GM19438 (cell line): ENCODE results near the gene SNRPD3.

Experiments
- ATAC-seq: cut with Tn5 transposase; IDR thresholded peaks from one replicate; pipeline ENCODE4 v1.9.1; 2021; ENCODE audit warnings: low read depth; ENCODE audit not compliant: unreplicated experiment

SNRPD3 gene

DNA sequence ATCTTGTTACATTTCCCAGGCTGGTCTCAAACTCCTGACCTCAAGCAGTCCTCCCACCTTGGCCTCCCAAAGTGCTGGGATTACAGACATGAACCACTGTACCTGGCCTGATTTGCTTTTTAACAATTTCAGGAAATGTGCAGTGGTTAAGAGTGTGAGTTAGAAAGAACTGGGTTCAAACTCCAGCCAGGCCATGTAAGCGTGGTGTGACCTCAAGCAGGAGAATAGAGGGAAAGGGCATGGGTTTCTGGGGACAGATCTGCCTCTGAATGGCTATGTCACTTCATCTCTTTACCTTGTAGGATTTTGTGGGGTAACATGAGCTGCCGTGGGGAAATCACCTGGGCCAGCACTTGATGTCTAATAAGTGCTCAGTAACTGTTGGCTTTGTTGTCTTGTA, 9.3 kb downstream of the SNRPD3 start:
- ATAC-seq: no peak

DNA sequence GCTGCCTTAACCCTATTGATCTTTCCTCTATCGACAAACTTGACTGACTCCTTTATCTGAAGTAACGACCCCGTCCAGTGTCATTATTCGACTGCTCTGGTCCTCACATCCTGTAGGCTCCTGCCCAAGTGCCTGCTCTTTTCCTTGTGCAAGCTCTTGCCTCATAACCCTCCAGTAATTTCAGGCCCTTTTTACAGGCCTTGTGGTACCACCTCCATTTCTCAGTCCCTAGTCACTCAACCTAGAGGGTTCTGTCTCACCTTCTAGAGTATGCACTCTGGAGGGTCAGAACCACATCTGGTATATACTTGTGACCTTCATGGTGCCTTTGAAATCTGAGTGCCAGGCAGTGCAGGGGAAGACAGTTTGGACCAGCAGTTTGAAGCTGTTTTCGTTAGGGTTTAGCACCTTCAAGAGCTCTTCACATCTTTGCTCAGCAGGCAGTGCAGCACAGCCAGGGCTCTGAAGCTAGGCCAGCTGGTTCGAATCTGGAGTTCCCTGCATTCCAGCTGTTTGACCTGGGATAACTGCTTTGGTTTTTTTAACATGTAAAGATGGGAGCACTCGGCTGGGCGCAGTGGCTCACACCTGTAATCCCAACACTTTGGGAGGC, 11.2 kb downstream of the SNRPD3 start:
- no peak for ATAC-seq

DNA sequence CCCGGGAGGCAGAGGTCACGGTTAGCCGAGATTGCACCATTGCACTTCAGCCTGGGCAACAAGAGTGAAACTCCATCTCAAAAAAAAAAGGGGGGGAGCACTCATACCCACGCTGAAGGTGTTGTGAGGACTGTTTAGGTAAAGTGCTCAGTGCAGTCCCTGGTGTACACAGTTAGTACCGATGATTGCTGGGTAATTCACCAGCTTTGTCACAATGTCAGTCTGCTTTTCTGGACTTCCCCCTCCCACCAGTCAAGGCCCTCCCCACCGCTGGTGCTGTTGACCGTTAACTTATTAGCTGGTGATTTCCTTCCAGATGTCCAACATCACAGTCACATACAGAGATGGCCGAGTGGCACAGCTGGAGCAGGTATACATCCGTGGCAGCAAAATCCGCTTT, 11.9 kb downstream of the SNRPD3 start:
- ATAC-seq: no peak

DNA sequence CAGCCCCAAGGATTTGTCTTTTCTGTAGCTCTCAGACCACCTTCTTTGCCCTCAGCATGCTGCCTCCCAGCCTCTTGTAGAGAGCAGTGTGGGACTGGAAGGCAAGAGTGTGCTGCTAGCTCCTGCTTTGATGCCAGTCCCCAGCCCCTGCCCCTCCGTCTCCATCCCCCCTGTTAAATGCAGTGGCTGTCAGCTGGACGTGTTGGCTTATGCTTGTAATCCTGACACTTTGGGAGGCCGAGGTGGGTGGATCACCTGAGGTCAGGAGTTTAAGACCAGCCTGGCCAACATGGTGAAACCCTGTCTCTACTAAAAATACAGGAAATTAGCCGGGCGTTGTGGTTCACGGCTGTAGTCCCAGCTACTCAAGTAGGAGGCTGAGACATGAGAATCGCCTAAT, 15.5 kb downstream of the SNRPD3 start:
- ATAC-seq: no peak

DNA sequence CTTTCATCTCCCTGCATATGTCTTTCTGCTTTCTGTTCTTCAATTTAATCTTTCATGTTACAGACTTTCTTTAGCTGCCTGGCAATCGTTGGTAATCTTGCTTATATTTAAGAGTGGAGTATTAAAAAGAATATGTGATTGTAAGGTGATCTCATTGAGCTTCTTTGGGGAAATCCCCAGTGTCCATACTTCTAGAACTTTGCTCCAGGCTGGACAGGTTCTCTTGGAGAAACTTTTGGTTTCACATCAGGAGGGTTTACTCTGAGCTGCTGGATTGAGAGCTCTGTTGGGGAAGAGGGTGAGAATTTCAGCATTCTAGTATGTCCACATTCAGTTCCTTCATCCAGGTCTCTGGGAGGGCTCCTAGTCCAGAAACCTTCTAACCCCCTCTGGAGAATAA, 21.0 kb downstream of the SNRPD3 start:
- ATAC-seq: no peak

DNA sequence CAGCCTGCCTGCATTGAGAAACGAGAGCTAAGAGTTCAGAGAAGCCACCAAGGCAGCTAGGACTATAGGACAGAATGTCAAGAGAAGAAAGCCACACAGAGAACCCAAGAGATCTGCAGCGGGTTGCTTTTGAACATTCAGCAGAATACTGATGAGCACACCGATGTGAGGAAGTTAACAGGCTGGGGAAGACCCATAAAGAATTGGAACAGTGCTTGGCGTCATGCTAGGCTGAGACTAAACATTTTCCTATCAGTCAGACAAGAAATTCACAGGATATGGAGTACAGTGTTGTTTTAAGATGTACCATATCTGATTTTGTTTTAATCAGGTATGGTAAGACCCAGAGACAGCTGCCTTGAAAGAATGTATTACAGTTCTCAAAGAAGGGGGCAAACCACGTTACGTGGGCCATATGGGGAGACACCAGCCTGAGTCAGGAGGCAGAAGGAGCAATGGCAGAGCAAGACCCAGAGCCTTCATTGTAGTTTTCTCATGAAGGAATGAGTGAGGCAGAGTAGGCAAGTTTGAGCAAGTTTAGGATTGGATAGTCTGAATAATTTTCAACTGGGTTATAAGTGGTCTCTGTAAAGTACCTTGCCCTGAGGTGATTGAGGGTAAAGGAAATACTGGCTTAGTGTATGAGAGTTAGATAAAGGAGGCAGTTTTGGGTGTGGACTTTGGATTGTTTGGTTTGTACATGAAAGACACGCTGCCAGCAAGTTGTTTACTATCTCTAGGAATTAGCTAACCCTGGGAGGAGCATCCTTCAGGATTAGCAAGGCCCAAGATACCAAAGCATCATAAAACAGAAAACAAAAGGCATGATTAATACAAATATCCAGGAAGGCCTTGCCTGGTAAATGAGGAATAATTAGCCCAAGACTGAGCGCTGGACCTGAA, 22.8 kb downstream of the SNRPD3 start:
- ATAC-seq: no peak

DNA sequence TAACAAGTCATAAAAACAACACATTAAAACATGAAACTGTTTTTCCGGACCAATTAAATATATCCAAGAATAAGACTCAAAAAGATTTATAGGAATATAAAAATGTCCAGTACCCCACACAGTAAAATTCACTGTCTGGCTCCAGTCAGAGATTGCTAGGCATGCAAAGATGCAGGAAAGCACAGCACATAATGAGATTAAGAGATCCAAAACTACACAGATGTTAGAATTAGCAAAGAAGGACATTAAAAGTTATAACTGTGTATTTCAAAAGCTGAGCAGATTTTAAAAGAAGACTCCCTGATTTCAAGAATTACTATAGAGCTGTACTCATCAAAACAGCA, 23.4 kb downstream of the SNRPD3 start:
- ATAC-seq: no peak

DNA sequence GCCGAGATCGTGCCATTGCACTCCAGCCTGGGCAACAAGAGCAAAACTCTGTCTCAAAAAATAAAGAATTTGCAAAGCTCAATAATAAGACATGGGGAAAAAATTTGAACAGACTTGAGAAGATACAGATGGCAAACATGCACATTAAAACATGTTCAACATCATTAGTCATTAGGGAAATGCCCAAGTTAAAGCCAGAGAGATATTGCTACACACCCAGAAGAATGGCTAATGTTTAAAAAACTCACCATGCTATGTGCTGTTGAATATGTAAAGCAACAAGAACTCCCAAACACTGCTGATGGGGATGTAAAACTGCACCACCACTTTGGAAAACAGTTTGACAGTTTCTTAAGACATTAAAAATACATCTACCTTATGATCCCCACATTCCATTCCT, 24.5 kb downstream of the SNRPD3 start:
- no peak for ATAC-seq

DNA sequence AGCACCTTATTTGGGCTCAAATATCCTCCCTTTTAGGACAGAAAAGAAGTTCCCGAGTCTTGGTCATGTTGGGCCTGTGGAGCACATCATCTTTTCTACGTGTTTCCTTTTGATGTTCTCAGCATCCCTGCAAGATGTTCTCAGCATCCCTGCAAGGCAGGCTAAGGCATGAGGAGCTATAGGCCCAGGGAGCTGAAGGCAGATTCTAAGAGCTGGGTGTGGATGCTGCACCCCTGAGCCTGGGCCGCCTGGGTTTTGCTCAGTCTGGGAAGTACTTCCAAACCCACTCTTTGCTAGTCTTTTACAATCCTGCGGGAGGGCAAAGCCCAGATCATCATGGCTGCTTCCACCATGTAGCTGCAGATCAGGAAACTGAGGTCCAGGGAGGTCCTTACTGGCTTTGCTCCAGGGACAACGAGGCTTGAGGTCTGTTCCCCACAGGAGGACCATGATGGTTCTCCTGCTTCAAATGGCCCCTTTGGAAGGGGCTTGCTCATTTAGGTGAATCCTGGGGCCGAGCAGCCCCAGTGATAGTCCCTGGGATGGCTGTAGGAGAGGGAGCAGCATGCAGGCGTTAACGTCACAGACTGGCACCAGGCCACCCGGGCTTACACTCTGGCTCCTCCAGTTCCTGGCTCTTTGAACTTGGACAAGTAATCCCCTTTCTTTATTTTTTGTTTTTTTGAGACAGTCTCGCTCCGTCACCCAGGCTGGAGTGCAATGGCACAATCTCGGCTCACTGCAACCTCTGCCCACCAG, 26.4 kb downstream of the SNRPD3 start:
- no peak for ATAC-seq

DNA sequence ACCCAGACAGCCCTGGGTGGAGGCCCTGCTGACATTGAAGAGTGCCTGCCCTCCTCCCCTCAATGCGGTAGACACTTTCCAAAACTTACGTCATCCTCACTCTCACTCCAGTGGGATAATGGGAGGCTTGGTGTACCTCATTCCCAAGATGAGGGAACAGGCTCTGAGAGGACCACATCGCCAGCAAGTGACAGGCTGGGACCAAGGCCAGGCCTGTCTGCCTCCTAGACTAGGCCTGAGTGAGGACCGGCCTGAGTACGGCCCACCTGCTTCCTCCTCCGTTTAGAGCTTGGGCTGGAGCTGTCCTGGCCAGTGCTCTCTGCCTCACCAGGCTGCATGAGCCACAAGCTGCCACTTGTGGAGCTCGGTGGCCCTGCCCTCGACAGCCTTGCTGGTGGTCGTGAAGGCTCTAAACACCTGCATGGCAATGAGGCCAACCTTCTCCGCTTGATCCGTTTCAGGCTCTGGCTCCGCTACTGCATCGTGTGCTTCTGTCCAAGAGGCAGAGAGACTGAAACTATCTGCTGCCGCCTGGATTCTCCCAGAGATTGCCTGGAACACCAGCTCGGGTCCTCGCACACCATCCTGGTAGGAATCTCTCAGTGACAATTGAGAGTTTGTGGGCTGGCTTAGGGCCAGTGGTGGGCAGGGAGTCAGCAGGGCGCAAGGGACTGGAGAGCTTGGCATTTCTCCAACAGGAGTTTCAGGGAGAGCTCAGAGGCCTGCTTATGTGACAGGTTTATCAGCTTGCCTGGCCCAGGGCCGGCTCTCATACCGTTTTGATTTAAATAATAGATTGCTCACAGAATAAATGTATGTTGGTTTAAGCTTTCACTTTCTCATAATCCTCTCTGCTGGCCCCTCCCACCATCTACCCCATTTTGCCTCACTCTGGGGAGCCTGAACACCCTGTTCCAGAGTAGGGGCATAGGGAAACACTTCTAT, 27.7 kb downstream of the SNRPD3 start:
- ATAC-seq: no peak

DNA sequence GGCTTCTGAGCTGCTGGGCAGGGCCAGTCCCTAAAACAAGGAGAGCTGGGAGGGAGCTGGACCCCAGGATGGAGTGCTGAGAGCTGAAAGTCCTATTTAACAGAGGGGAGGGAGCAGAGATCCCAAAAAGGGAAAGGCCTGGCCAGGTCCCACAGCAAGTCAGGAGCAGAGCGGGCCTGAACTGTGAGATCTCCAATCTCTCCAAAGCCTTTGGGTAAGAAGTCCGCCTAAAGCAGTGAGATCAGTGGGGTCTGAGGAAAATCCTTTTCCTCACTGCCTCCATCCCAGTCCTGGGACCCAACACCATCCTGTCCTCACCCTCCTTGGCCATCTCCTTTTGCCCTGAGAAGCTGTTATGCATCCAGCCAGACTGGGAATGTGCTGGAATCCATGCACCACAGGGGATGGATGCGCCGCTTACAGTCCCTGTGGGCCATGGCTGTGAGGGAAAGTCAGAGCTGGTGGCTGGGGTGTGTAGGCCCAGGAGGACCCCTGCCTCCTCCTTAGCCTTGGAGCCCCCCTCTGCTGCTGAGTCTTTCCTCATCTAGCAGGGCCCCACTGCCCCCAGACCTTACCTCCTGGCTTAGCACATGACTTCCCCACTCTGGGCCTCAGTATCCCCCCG, 28.5 kb downstream of the SNRPD3 start:
- no peak for ATAC-seq

DNA sequence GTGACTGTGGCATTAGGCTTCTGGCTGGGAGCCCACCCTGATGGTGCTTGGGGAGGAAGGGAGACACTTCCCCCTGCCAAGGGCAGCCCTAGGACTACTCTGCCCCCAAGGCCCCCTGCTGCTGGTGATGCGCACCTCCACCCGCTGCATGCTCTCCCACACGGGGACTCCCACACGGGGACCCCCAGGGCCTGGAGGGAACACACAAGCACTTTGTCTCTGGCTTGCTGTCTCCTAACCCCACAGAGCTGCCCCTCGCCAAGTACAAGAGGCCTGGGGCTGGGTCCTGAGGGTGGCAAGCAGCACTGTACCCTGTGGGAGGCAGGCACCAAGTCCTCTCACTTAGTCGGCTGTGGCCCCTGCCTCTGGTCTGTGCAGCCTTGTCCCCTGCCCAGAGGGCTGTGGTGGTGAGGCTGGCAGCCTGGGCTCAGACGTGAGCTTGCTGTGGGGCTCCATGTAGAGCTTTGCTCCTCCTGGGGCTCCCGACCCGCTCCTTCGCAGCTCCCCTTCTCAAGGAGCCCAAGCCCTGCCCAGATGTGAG, 29.1 kb downstream of the SNRPD3 start:
- no peak for ATAC-seq

DNA sequence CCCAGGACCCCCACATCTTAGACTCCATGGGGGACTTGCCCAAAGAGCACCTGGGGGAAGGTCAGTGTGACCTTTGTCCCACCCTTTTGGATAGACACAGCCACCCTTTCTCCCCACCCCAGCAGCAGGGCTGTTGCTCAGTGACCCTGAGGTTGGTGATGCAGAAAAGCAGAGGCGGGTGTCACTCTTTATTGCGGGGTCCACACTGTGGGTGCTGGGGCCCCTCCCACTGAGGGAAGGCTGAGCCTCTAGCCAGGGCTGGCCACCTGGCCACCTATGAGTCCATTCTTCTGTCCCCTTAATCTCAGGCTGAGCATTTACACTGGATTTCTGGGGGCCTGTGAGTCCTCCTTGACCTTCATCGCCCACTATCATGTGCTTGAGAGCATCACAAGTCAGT, 29.7 kb downstream of the SNRPD3 start:
- ATAC-seq: no peak

DNA sequence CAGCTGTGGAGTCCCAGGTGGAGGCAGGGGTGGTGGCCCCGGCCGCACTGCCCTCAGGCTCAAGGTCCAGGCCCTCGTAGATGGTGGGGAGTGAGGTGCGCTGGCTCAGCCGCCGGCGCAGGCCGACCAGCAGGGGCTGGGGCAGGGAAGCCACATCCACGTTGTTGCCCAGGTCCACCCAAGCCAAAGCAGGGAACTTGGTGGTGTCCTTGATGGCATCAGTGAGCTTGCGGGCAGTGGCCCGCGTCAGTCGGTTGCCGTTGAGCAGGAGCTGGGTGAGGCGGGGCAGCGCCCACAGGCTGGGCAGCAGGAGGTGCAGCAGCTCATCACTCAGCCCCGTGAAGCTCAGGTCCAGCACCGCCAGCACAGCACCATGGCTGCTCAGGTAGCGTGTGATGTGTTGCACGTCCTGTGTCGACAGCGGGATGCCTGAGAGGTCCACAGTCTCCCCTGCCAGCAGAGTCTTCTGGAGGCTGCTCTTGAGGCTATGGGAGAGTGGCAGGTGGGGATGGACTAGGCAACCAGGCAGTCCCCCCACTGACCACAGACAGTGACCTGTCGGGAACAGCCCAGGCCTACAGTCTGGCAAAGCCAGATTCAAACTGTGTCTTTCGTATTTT, 30.2 kb downstream of the SNRPD3 start:
- no peak for ATAC-seq

DNA sequence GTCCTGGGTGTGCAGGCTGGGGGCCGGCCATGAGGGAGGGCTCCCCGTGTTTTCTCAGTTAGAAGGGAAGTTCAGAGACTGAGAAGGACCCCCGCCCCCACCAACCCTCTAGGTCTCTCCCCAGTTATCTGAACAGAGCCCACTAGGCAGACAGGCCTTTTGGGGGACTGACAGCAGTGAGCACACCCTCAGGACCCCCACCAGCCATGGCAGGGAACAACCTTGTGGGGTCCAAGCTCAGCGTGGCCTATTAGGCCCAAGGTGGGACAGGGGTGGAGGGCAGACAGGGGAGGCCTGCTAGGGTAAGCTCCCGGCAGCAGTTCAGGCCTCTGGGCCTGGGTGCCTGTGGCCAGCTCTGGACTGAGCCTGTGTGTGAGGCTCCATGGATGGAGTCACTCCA, 31.5 kb downstream of the SNRPD3 start:
- ATAC-seq: no peak

DNA sequence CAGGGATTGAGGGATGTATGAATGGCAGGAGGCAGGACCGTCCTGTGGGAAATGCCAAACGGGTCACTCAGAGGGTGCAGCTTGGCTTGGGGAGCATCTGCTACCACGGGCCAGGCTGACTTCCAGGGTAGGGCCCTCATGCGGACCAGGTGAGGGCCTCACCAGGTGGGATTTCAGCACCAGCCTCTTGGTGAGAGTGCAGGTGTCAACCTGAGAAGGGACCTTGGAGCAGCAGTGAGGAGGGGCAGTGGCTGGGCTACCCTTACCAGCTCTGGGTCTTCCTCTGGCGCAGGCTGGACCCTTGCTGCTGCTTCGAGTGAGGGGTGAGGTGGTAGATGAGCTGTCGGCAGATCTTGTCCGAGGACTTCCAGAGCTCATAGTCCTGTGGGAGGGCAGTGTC, 32.1 kb downstream of the SNRPD3 start:
- no peak for ATAC-seq

DNA sequence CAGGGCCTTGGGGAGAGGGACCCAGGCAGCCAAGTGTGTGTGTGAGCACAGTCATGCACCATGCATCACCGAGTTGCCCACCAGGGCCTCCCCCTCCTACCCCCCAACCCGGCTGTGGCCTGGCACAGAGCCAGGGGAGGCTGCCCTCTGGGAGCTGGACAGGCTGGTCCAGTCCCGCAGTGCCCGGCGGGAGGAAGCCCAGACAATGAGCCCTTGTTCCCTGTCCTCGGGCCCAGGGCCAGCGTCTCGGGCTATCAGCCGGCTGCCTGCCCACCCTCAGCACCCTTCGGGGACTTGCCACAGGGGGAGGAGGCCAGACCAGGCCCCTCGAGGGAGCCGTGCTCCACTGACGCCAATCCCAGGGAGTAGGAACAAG, 32.6 kb downstream of the SNRPD3 start:
- no peak for ATAC-seq

DNA sequence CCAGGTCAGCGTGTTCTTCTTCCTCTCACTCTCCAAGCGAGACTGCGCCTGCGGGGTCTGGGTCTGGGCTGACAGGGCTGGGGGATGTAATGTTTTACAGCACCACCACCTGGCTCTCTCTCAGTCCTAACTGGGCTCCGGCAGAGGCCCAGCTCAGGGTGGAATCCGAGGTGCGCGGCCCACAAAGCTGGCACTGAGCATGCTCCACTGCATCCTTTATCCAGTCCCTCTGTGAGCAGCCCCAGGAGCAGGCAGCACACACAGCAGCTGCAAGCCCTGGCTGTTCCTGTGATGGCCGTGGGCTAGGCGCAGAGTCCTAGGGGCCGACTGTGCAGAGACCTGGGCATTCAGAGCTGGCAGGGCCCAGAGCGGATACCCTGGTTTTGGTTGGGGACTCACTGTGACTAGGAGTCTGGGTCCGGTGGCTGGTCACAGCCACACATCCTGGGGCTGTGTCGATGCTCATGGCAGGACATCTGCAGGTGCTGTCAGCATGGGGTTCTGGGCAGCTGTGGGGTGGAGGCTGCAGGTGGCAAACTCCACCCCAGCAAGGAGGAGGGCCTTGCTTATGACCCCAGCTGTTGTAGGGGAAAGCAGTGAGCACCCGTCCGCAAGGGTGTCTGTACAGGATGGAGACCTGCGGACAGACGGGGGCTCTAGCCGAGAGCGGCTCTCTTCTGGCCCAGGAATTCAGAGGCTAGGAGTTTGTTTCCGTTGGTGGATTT, 33.1 kb downstream of the SNRPD3 start:
- ATAC-seq: no peak

DNA sequence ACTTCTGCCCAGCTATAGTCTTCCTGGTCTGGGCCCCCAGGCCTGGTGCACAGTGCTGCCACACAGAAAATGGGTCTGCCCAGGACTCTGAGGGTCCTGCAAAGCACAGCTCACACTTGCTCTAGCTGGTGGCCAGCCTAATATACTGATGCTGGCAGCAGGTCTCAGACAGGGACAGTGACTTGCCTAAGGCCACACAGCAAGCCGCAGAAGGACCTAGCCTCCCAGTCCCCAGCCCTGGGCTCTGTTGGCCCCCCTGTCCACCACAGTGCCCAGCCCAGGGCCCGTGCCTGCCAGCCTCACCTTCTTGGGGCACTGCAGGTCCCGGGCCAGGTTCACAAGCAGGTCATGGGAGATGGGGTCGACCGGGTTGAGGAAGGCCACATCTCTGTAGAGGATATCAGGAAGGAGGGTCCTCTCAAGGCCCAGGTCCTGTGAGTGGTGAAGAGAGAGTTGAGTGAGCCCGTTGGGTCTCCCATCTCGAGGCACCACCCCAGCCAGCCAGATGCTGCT, 33.8 kb downstream of the SNRPD3 start:
- no peak for ATAC-seq
